Ovary (tissue), 9 donors: ENCODE results near the gene SERPING1. TPM values are rescaled to one million over a fixed set of nuclear protein-coding genes. Genes with fewer than 3 reads are reported as not detected.
A peak's percentile ranks its signal among the peaks of the same experiment; 100 is the strongest.

Source experiments
- DNase-seq, 5 donors: peaks; one replicate each; pipeline ENCODE4 v3.0.0-alpha.2; 2019 to 2020
- H3K27ac ChIP-seq, 2 donors: fragments of 200-600 bp; one replicate each; pipeline versions ENCODE4 v1.5.1 to v1.8.0; 2019 to 2022
- H3K27me3 ChIP-seq: fragments of 200-600 bp; one replicate; pipeline ENCODE4 v1.8.0; 2022
- H3K36me3 ChIP-seq: fragments of 200-600 bp; sonication (generic); one replicate; pipeline ENCODE4 v1.5.1; 2019
- H3K4me1 ChIP-seq: one replicate; pipeline ENCODE4 v1.8.1; 2013; ENCODE audit warnings: mild to moderate bottlenecking, moderate library complexity; ENCODE audit not compliant: insufficient read depth
- H3K4me3 ChIP-seq: fragments of 200-600 bp; sonication (generic); one replicate; pipeline ENCODE4 v1.5.1; 2017
- H3K9me3 ChIP-seq, 2 donors: fragments of 200-600 bp in 1 of 2; sonication (generic) in 1 of 2; one replicate each; pipeline versions ENCODE4 v1.5.1 to v1.8.1; 2013 to 2019; ENCODE audit warnings: mild to moderate bottlenecking in 1 of 2, moderate library complexity in 1 of 2
- CTCF ChIP-seq, 3 donors: fragments of 450-650 bp in 2 of 3; fragments of 200-600 bp in 1 of 3; IDR thresholded peaks; one replicate each; pipeline versions ENCODE4 v1.5.1 to v1.8.0; 2016 to 2022; ENCODE audit warnings: antibody characterized with exemption in 3 of 3, mild to moderate bottlenecking in 1 of 3
- EP300 ChIP-seq: sonication (generic); formaldehyde crosslinking; IDR thresholded peaks from one replicate; pipeline ENCODE4 v1.6.1; 2017; ENCODE audit warnings: antibody characterized with exemption
- POLR2A ChIP-seq: fragments of 450-650 bp; IDR thresholded peaks from one replicate; pipeline ENCODE4 v1.6.1; 2017; ENCODE audit warnings: antibody characterized with exemption, mild to moderate bottlenecking, moderate library complexity
- WGBS, 3 donors: extraction: QIAGEN DNeasy Blood & Tissue Kit in 1 of 3; methylation state at CpG; one replicate each; pipeline versions ENCODE4 v1.1.5 to v1.1.7; 2013 to 2017; 5-methylcytosine and 5-hydroxymethylcytosine counted together
- intact Hi-C, 4 donors: fragments of 100-400 bp; cut with DNase I; formaldehyde crosslinking; loops; one replicate each; pipeline versions ENCODE4 v1.11.0 to v1.15.1; 2022 to 2023
- polyA plus RNA-seq, 2 donors: library from polyadenylated mRNA; stranded (reverse); fragments of 200-250 nt in 1 of 2; fragments of 350-450 nt in 1 of 2; fragmentation: Illumina TruSeq in 1 of 2; extraction: RNeasy Lipid Tissue Mini Kit (QIAGEN cat#74804) in 1 of 2; gene quantifications; one replicate each; pipeline ENCODE4 v1.2.3, GENCODE V29; 2013 to 2014
- total RNA-seq, 7 donors: library from RNA; depleted of rRNA in 2 of 7; stranded (reverse); fragments of >200 nt in 2 of 7; fragmentation: NEBNext Ultra II Directional in 3 of 7; extraction: Animal tissue kit (Norgen Biotek cat#: 25700) in 3 of 7; gene quantifications; one replicate each; pipeline versions ENCODE4 v1.1.0 to v1.2.4, GENCODE V29; 2016 to 2023
- donor health status: DM: no; HTN: no; CAD: no; lungs with moderate emphysema.
- donor health status: DM: no; HTN: no; CAD: no.
- donor health status: Bipolar disorder and iron deficiency.
- donor health status: DM: yes; HTN: yes; CAD: no.
- donor health status: DM: no; HTN: no; CAD: no.
- donor health status: DM: yes; HTN: yes; CAD: no.

The SERPING1 gene
- total and polyA plus RNA-seq, 9 donors, result 454 to 2,358 (median 729) TPM

- no peak for TF ChIP-seq CTCF (IDR thresholded peaks at IDR 0.05)
- TF ChIP-seq EP300, result no peak
- no peak for TF ChIP-seq POLR2A
- WGBS, 3 donors, result 25 to 35% (median 27%) methylated on average over 8 of the region's 8 CpGs
- intact Hi-C loops, result no loop called here
- Histone ChIP-seq H3K27ac (no peak overlapping the region), H3K4me3 (no peak overlapping the region), H3K36me3 (no peaks in the 10 kb centered on the region), H3K4me1 (peaks cover 2% of the 10 kb centered on the region), H3K27me3 (no peaks in the 10 kb centered on the region), H3K9me3 (no peaks in the 10 kb centered on the region)
- no peak for DNase-seq
Measured at GRCh38 chr11:57604296-57605027, 7.0 kb downstream of the SERPING1 start.

- peak in 1 of 5 donors; percentile 35 for DNase-seq
- Histone ChIP-seq H3K27ac (no peak overlapping the region), H3K4me1 (peaks cover 2% of the 10 kb centered on the region), H3K9me3 (no peaks in the 10 kb centered on the region), H3K27me3 (no peaks in the 10 kb centered on the region), H3K36me3 (no peaks in the 10 kb centered on the region), H3K4me3 (no peak overlapping the region)
- TF ChIP-seq CTCF (IDR thresholded peaks at IDR 0.05) (no peak), EP300 (no peak), POLR2A (no peak)
- 89 to 93% (median 92%) methylated on average over 5 of the region's 5 CpGs for WGBS, 3 donors
- intact Hi-C loops, result no loop called here
Measured at GRCh38 chr11:57605028-57605420, 7.5 kb downstream of the SERPING1 start.

GRCh38 chr11:57610170-57610569, 12.7 kb downstream of the SERPING1 start:
- Histone ChIP-seq H3K4me1 (no peaks in the 10 kb centered on the region), H3K36me3 (no peaks in the 10 kb centered on the region), H3K9me3 (no peaks in the 10 kb centered on the region), H3K27me3 (no peaks in the 10 kb centered on the region), H3K27ac (no peak overlapping the region), H3K4me3 (no peak overlapping the region)
- intact Hi-C loops, result no loop called here
- 92 to 96% (median 94%) methylated on average over 4 of the region's 4 CpGs for WGBS, 3 donors
- no peak for DNase-seq
- TF ChIP-seq EP300 (no peak), CTCF (IDR thresholded peaks at IDR 0.05) (no peak), POLR2A (no peak)

GRCh38 chr11:57614234-57614772, 16.8 kb downstream of the SERPING1 start:
- Histone ChIP-seq H3K27ac (no peak overlapping the region), H3K4me1 (no peaks in the 10 kb centered on the region), H3K27me3 (no peaks in the 10 kb centered on the region), H3K9me3 (no peaks in the 10 kb centered on the region), H3K36me3 (no peaks in the 10 kb centered on the region), H3K4me3 (no peak overlapping the region)
- no peak for DNase-seq
- no peak for TF ChIP-seq CTCF (IDR thresholded peaks at IDR 0.05)
- no peak for TF ChIP-seq EP300
- WGBS, 3 donors, result 77 to 82% (median 80%) methylated on average over 8 to 10 of the region's 10 CpGs
- intact Hi-C loops, result no loop called here
